GM06990 (cell line): ENCODE results near the gene DNMT3B.
"Not testable (repeated sequence)": the region's sequence is repeated elsewhere in the genome, so short reads cannot be mapped to it uniquely, and the experiment has no call there.

Experiments used
- DNase-seq: peaks from one replicate; pipeline ENCODE4 v3.0.0-alpha.2; 2011; ENCODE audit not compliant: insufficient read length; ENCODE audit errors: extremely low read depth
- H3K27me3 ChIP-seq: replicated peaks from 2 replicates; pipeline ENCODE4 v1.6.0; 2011; ENCODE audit warnings: low read length; ENCODE audit not compliant: control insufficient read depth, insufficient read depth
- H3K36me3 ChIP-seq: 2 replicates; pipeline ENCODE4 v1.5.1; 2011; ENCODE audit warnings: low read length; ENCODE audit not compliant: control insufficient read depth, insufficient read depth
- H3K4me3 ChIP-seq: replicated peaks from 2 replicates; pipeline ENCODE4 v1.5.1; 2011; ENCODE audit warnings: low read depth, mild to moderate bottlenecking, control low read depth, low read length
- TF ChIP-seq, protein P1 (sequence below): IDR thresholded peaks from 2 replicates; pipeline ENCODE4 v1.5.1; 2011; ENCODE audit warnings: low read length, control low read depth, mild to moderate bottlenecking, inconsistent platforms; ENCODE audit not compliant: insufficient read depth, poor library complexity, severe bottlenecking

Gene DNMT3B

DNA sequence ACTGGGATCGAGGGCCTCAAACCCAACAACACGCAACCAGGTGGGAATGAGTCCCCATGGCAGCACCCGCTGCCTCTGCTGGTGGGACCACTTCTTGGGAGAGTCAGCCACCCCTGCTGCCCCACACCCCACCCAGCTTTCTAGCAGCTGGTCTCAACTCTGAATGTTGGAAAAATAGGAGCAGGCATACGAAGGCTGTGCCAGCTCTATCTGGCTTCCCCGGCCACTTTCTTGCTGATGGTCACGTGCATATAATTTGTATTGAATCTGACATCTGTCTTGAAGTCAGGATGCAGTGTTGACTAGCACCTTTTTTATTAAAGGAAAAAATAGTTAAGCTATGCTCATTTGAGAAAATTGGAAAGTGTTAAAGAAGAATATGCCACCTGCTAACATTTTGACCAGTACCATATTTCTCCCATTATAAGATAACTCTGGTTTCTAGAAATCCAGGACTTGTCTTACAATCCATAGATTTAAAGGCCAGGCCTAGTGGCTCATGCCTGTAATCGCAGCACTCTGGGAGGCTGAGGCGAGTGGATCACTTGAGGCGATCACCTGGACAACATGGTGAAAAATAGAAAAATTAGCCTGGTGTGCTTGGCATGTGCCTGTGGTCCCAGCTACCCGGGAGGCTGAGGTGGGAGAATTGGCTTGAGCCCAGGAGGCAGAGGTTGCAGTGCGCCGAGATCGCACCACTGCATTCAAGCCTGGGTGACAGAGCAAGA is 30.7 kb downstream of the DNMT3B start:
- Histone ChIP-seq H3K36me3 (no peaks in the 10 kb centered on the region), H3K27me3 (no peaks in the 10 kb centered on the region), H3K4me3 (no peak overlapping the region)
- TF ChIP-seq, protein P1, sequence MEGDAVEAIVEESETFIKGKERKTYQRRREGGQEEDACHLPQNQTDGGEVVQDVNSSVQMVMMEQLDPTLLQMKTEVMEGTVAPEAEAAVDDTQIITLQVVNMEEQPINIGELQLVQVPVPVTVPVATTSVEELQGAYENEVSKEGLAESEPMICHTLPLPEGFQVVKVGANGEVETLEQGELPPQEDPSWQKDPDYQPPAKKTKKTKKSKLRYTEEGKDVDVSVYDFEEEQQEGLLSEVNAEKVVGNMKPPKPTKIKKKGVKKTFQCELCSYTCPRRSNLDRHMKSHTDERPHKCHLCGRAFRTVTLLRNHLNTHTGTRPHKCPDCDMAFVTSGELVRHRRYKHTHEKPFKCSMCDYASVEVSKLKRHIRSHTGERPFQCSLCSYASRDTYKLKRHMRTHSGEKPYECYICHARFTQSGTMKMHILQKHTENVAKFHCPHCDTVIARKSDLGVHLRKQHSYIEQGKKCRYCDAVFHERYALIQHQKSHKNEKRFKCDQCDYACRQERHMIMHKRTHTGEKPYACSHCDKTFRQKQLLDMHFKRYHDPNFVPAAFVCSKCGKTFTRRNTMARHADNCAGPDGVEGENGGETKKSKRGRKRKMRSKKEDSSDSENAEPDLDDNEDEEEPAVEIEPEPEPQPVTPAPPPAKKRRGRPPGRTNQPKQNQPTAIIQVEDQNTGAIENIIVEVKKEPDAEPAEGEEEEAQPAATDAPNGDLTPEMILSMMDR, result no peak
- DNase-seq, result no peak

DNA sequence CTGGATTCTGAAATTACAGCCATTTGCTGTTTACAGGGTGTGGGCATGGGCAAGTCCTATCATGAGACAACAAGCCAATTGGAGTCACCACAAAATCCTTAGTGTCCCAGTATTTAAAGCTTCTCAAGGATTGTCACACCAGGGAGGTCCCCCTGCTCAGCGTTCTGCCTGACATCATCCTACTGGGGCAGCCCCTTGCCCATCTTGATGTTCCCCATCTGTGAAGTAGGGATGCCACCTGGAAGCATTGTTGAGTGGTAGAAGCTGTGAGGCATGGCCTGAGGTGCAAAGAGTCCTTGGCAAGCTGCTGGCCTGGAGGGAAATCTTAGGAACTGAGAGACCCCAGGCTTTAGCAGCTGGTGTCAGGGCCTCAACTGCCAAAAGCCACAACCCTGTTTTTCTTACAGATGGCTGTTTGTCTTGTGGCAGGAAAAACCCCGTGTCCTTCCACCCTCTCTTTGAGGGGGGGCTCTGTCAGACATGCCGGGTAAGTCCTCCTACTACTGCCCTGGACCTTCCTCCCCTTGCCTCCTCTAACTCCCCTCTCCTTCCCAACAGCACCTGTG is 34.3 kb downstream of the DNMT3B start:
- Histone ChIP-seq H3K27me3 (no peaks in the 10 kb centered on the region), H3K4me3 (no peak overlapping the region), H3K36me3 (no peaks in the 10 kb centered on the region)
- no peak for DNase-seq
- TF ChIP-seq, protein P1, result no peak

DNA sequence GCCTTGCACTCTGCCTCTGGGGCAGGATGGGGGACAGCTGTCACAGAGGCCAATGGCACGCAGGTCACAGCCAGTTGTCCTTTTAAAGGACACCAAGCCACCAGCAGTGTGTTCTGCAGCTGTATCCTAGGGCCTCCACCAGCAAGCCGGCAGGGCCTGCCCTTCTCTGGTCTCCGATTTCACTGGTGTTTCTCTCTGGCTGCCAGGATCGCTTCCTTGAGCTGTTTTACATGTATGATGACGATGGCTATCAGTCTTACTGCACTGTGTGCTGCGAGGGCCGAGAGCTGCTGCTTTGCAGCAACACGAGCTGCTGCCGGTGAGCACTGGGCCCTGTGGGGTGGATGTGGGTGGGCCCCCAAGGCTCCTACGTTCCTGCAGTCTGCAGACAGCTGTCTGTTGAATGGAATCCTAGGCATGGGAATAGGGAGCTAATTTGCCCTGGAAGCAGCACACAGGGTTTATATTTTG is 34.8 kb downstream of the DNMT3B start:
- H3K27me3 ChIP-seq, result no peaks in the 10 kb centered on the region
- no peak for DNase-seq
- no peaks in the 10 kb centered on the region for H3K36me3 ChIP-seq
- TF ChIP-seq, protein P1, result no peak
- H3K4me3 ChIP-seq, result no peak overlapping the region

DNA sequence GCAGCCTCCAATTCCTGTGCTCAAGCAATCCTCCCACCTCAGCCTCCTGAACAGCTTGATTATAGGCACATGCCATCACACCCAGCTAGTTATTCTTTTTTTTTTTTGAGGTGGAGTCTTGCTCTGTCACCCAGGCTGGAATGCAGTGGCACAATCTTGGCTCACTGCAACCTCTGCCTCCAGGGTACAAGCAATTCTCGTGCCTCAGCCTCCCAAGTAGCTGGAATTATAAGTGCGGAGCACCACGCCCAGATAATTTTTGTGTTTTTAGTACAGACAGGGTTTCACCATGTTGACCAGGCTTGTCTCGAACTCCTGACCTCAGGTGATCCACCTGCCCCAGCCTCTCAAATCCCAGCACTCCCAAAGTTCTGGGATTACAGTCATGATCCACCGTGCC is 35.4 kb downstream of the DNMT3B start:
- H3K27me3 ChIP-seq, DNase-seq, H3K36me3 ChIP-seq, H3K4me3 ChIP-seq: not testable (repeated sequence)

DNA sequence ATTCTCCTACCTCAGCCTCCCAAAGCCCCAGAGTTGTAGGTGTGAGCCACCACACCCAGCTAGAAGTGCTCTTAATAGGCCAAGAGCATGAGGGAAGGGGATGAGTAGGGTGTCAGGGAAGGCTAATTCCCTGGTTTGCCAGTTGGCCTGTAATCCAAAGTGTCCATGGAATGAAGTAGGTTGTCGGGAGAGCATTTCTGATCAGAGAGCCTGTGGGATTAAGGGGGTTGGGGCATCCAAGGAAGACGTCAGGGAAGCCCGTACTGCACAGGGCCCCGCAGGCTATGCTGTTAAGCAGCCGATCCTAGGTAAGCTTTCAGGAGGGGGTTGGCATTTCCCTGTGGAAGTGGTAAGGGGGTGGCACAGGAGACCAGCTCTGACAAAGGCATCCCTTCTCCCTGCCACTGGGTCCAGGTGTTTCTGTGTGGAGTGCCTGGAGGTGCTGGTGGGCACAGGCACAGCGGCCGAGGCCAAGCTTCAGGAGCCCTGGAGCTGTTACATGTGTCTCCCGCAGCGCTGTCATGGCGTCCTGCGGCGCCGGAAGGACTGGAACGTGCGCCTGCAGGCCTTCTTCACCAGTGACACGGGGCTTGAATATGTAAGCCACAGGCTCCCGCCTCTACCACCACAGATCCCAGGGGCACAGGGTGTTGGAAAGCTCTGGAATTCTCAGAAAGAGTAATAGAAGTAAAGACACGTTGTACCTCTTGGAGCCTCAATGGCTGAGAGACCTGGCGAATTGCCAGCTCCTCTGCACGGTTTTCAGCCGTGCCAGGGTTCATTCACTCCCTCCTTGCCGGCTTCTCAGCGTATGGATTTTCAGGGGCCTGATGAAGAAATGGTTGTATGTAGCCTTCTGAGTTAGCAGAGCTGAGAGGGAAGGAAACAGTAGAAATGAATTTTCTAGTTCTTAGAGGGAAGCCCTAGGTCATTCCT is 36.1 kb downstream of the DNMT3B start:
- no peak overlapping the region for H3K4me3 ChIP-seq
- DNase-seq, result no peak
- no peaks in the 10 kb centered on the region for H3K27me3 ChIP-seq
- H3K36me3 ChIP-seq, result no peaks in the 10 kb centered on the region
- TF ChIP-seq, protein P1, result no peak

DNA sequence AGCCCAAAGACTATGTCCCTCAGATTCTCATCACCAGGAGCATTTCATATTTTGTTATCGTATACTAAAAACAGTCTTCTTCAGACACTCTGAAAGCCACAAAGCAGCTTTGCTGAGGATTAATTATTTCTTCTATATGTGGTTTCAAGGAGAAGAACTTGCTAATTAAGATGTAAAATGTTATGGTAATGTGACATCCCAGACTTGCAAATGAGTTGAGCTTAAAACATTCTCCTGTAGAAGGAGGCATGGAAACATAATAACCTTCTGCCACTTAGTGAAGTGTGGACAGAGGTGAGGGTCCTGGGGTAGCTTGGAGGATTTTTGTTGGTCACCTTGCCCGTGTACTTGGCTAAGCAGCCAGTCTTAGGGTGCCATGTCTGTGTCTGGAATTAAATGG is 40.9 kb downstream of the DNMT3B start:
- TF ChIP-seq, protein P1, result no peak
- Histone ChIP-seq H3K36me3 (no peaks in the 10 kb centered on the region; the same call in 1 of the 2 replicates), H3K27me3 (no peaks in the 10 kb centered on the region), H3K4me3 (no peak overlapping the region)
- DNase-seq, result no peak
